Spinal cord (tissue), 10 donors: ENCODE measurements around the gene AATK. TPM values are rescaled to one million over a fixed set of nuclear protein-coding genes. Genes with fewer than 3 reads are reported as not detected.

Source experiments
- DNase-seq, 6 donors: peaks; one replicate each; pipeline versions ENCODE4 v3.0.0 to v3.0.0-alpha.2; 2013 to 2015; ENCODE audit warnings: low spot score in 6 of 6, low read depth in 4 of 6
- H3K27ac ChIP-seq: one replicate; pipeline ENCODE4 v1.5.1; 2013; ENCODE audit warnings: low read depth, low read length, control low read depth
- H3K27me3 ChIP-seq: one replicate; pipeline ENCODE4 v1.6.1; 2013; ENCODE audit warnings: low read length; ENCODE audit not compliant: control insufficient read depth, insufficient read depth
- H3K36me3 ChIP-seq: one replicate; pipeline ENCODE4 v1.6.1; 2013; ENCODE audit warnings: low read length; ENCODE audit not compliant: control insufficient read depth, insufficient read depth
- H3K4me1 ChIP-seq: one replicate; pipeline ENCODE4 v1.6.1; 2013; ENCODE audit warnings: low read length; ENCODE audit not compliant: control insufficient read depth, insufficient read depth
- H3K4me3 ChIP-seq: one replicate; pipeline ENCODE4 v1.5.1; 2013; ENCODE audit warnings: low read depth, low read length, control low read depth
- H3K9me3 ChIP-seq: one replicate; pipeline ENCODE4 v1.6.1; 2013; ENCODE audit warnings: low read length; ENCODE audit not compliant: control insufficient read depth, insufficient read depth
- WGBS: methylation state at CpG from one replicate; pipeline ENCODE4 v1.1.5; 2013; ENCODE audit warnings: missing lambda C conversion rate; ENCODE audit not compliant: insufficient coverage; 5-methylcytosine and 5-hydroxymethylcytosine counted together
- polyA plus RNA-seq, 2 donors: library from polyadenylated mRNA; unstranded; fragments of 120-200 nt; gene quantifications; one replicate each; pipeline ENCODE4 v1.2.1, GENCODE V29; 2013; ENCODE audit not compliant: insufficient read length in 2 of 2
- total RNA-seq, 2 donors: library from RNA; depleted of rRNA in 1 of 2; stranded (reverse); fragments of 120-200 nt in 1 of 2; fragments of >200 nt in 1 of 2; gene quantifications; one replicate each; pipeline versions ENCODE4 v1.2.3 to v1.2.4, GENCODE V29; 2013 to 2014
- donor health status: healthy.

AATK gene
- total and polyA plus RNA-seq, 4 donors = 41.9 to 149 (median 111) TPM

- H3K4me1 ChIP-seq = peaks cover 71% of the 10 kb centered on the region
- no peak for DNase-seq
- peak overlapping the region; percentile 64 for H3K27ac ChIP-seq
- peaks cover 71% of the 10 kb centered on the region for H3K36me3 ChIP-seq
- no peak overlapping the region for H3K4me3 ChIP-seq
- 76% methylated on average over 27 of the region's 28 CpGs for WGBS
- no peaks in the 10 kb centered on the region for H3K27me3 ChIP-seq
- no peaks in the 10 kb centered on the region for H3K9me3 ChIP-seq
Observed at GRCh38 chr17:81134064-81134781, 31.8 kb downstream of the AATK start.

- H3K27ac ChIP-seq = peak overlapping the region; percentile 64
- DNase-seq = no peak
- H3K27me3 ChIP-seq = no peaks in the 10 kb centered on the region
- H3K9me3 ChIP-seq = no peaks in the 10 kb centered on the region
- 77% methylated on average over 17 of the region's 22 CpGs for WGBS
- H3K4me1 ChIP-seq = peaks cover 79% of the 10 kb centered on the region
- H3K36me3 ChIP-seq = peaks cover 82% of the 10 kb centered on the region
- H3K4me3 ChIP-seq = peak overlapping the region; percentile 36
Observed at GRCh38 chr17:81132770-81133723, 33.0 kb downstream of the AATK start.

DNA sequence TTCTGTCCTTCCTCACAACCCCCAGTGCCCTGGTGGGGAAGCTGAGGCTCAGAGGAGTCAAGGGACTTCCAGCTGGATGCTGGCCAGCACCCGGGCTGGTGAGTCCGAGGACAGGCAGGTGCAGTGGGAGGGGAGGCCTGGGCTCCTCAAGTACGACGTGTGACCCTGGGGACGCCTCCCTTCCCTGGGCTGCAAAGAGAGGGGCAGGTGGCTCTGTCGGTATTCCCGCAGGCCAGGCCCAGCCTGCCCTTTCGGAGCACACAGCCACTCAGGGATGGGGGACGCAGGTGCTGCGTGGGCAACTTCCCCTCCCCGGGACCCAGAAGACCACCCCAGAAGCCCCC lies 33.9 kb downstream of the AATK start:
- WGBS = 65% methylated on average over 11 of the region's 11 CpGs
- peaks cover 87% of the 10 kb centered on the region for H3K4me1 ChIP-seq
- no peaks in the 10 kb centered on the region for H3K9me3 ChIP-seq
- H3K27me3 ChIP-seq = no peaks in the 10 kb centered on the region
- H3K36me3 ChIP-seq = peaks cover 91% of the 10 kb centered on the region
- H3K27ac ChIP-seq = peak overlapping the region; percentile 64
- DNase-seq = no peak
- peak overlapping the region; percentile 36 for H3K4me3 ChIP-seq

DNA sequence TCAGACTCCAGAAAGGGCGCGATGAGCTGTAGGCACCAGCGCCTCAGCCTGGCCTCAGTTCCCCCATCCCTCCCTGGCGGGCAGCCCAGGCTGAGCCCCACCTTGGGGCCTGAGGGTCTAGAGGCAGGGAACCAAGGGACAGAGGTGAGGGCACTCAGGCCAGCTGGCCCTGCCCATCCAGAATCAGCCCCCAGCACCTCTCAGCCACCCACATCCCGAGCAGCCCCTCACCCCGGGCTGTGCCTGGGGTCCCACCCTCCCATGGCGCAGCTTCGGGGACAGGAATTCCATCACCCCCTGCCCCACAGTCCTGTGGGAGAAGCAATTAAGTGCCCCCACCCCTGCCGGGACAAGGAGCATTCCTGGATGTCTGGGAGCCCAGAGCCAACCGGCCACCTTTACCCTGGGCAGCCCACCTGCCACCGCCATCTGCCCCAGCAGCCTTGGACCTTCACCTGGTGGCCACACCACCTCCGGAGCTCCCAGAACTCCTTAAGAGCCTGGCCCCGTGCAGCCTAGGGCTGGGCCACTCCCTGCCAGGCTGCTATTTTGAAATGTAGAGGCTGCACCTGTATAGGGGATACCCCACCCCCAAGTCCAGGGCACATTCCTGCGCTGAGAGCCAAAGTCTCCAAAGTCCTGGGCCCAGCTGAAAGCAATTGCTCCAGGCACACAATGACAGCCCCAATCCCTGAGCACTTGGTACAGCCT lies 34.4 kb downstream of the AATK start:
- Histone ChIP-seq H3K4me3 (peak overlapping the region; percentile 36), H3K27ac (peak overlapping the region; percentile 64), H3K4me1 (peaks cover 88% of the 10 kb centered on the region), H3K36me3 (peaks cover 94% of the 10 kb centered on the region), H3K9me3 (no peaks in the 10 kb centered on the region), H3K27me3 (no peaks in the 10 kb centered on the region)
- 86% methylated on average over 14 of the region's 14 CpGs for WGBS
- DNase-seq = no peak

DNA sequence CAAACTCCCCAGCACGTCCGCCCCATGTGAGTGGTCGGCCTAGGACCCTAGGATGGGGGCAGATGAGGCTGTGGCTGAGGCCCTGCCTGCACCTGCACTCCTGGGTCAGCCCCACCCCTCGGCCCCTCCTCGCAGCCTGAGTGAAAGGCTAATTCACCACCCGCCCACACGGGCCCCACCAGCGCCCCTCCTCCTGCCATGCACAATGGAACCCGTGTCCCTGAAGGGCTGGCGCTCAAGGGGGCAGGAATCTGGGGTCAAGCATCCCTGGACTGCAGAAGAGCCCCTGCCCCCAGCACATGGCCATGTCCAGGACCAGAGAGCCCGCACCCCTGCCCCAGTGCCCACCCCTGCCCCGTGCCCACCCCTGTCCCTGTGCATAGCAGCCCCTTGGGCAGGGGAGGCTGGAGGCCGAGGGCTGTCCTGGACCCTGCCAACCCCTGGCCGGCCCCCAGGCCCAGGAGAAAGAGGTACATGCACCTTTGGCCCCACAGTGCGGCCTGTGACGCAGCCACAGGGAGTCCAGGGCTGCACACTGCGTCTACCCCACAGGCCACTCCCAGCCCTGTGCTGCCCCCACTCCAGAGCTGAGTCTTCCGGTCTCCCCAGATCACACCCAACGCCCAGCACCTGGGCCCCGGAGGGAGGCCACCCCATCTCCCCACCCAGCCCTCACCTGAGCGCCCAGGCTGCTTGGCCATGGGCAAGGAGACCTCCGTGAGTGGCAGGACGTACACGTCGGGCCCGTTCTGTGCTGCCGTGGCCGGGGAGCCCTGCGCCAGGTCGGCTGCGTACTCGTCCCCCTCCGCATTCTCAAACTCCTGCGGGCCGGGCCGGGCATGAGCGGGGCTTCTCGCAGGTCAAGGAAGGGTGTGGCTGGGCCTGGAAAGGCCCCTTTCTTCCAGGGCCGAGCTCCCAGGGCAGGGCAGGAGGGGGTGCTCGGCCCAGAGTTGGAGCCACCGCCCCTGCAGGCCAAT lies 35.3 kb downstream of the AATK start:
- Histone ChIP-seq H3K4me3 (peak overlapping the region; percentile 36), H3K36me3 (peaks cover 96% of the 10 kb centered on the region), H3K27ac (peak overlapping the region; percentile 79), H3K4me1 (peaks cover 88% of the 10 kb centered on the region), H3K27me3 (no peaks in the 10 kb centered on the region), H3K9me3 (no peaks in the 10 kb centered on the region)
- WGBS = 81% methylated on average over 41 of the region's 41 CpGs
- DNase-seq = peak in 1 of 6 donors; percentile 62

- H3K4me1 ChIP-seq = peaks cover 83% of the 10 kb centered on the region
- 83% methylated on average over 13 of the region's 14 CpGs for WGBS
Observed at GRCh38 chr17:81129711-81130367, 36.2 kb downstream of the AATK start.

GRCh38 chr17:81129289-81129688 lies 36.7 kb downstream of the AATK start:
- no peak for DNase-seq
- Histone ChIP-seq H3K27ac (peak overlapping the region; percentile 79), H3K9me3 (no peaks in the 10 kb centered on the region), H3K36me3 (peaks cover 96% of the 10 kb centered on the region), H3K4me3 (no peak overlapping the region), H3K4me1 (peaks cover 81% of the 10 kb centered on the region), H3K27me3 (no peaks in the 10 kb centered on the region)
- 72% methylated on average over 10 of the region's 11 CpGs for WGBS

More at GRCh38 chr17:81129711-81130367, 36.2 kb downstream of the AATK start:
- no peaks in the 10 kb centered on the region for H3K27me3 ChIP-seq
- no peak for DNase-seq
- H3K36me3 ChIP-seq = peaks cover 96% of the 10 kb centered on the region
- H3K27ac ChIP-seq = peak overlapping the region; percentile 79
- no peaks in the 10 kb centered on the region for H3K9me3 ChIP-seq
- no peak overlapping the region for H3K4me3 ChIP-seq

DNA sequence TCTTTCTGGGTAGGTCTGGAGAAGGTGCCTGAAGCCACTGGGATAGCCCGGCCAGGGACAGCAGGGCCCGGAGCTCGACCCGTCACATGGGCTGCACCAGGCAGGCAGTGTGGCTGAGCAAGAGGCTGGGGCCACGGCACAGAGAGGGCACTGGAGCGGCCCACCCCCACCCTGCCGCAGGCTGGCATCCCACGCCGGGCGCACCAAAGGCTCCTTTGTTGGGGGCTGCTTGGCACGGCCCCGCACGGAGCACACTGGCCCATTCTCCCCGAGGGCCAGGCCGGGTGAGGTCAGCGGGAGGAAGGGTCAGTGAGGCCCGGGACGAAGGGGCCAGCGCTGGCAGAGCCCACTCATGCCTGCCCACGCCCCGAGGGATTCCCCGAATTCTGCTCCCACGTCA lies 37.2 kb downstream of the AATK start:
- 72% methylated on average over 23 of the region's 23 CpGs for WGBS
- Histone ChIP-seq H3K27ac (peak overlapping the region; percentile 85), H3K9me3 (no peaks in the 10 kb centered on the region), H3K4me3 (peak overlapping the region; percentile 63), H3K27me3 (no peaks in the 10 kb centered on the region), H3K36me3 (peaks cover 96% of the 10 kb centered on the region), H3K4me1 (peaks cover 77% of the 10 kb centered on the region)
- peak in 3 of 6 donors; percentile 15 to 83 (median 30) for DNase-seq
